ENCODE data around the gene ZNF398.

DNA sequence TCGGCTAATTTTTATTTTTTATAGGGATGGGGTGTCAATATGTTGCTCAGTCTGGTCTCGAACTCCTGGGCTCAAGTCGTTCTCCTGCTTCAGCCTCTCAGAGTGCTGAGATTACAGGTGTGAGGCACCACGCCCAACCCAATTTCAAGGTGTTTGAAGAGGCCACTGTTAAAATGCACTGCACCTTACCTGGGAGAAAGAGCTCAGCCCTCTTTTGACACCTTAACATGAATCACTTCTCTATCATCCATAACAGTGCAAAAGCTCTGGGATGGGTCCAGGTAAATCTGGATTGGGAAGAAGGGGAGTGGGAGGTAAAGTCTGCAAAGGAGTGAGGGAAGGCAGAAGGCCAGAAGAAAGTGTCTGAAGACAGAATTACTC is 47.5 kb downstream of the ZNF398 start:
- TF ChIP-seq TAF1 (IDR thresholded peaks at IDR 0.05; ENCODE audit: borderline replicate concordance, low read depth, low read length), result no peak
- TF ChIP-seq, protein P1, sequence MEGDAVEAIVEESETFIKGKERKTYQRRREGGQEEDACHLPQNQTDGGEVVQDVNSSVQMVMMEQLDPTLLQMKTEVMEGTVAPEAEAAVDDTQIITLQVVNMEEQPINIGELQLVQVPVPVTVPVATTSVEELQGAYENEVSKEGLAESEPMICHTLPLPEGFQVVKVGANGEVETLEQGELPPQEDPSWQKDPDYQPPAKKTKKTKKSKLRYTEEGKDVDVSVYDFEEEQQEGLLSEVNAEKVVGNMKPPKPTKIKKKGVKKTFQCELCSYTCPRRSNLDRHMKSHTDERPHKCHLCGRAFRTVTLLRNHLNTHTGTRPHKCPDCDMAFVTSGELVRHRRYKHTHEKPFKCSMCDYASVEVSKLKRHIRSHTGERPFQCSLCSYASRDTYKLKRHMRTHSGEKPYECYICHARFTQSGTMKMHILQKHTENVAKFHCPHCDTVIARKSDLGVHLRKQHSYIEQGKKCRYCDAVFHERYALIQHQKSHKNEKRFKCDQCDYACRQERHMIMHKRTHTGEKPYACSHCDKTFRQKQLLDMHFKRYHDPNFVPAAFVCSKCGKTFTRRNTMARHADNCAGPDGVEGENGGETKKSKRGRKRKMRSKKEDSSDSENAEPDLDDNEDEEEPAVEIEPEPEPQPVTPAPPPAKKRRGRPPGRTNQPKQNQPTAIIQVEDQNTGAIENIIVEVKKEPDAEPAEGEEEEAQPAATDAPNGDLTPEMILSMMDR (IDR thresholded peaks at IDR 0.05 in 2 of 3, conservative IDR thresholded peaks at IDR 0.05 in 1 of 3; ENCODE audit: control insufficient read depth in 2 of 3, extremely low read depth in 1 of 3, insufficient read depth in 1 of 3, low read depth in 3 of 3, low read length in 3 of 3), result no peak
- TF ChIP-seq ZNF384 (IDR thresholded peaks at IDR 0.05; ENCODE audit: borderline replicate concordance, low read depth, low read length), result no peak
- no peak for TF ChIP-seq SIX5 (IDR thresholded peaks at IDR 0.05; ENCODE audit: low read depth, low read length, severe bottlenecking)
- TF ChIP-seq POLR2A (IDR thresholded peaks at IDR 0.05; ENCODE audit: low read depth, low read length), result no peak
- no peak for TF ChIP-seq BCL11A (IDR thresholded peaks at IDR 0.05; ENCODE audit: low read depth, low read length)
